GM12878 (cell line): Measurements from ENCODE around the gene PEX26. TPM values are rescaled to one million over a fixed set of nuclear protein-coding genes. Genes with fewer than 3 reads are reported as not detected.

Source experiments
- ATAC-seq: fragments of 200-7000 bp; cut with Tn5 transposase; 3 replicates; pipeline ENCODE4 v1.9.1; 2020; ENCODE audit warnings: mild to moderate bottlenecking, moderate library complexity
- BruUV-seq: library from RNA; stranded (reverse); fragments of 400-500 nt; replicated peaks from 2 replicates; lab custom pipeline; 2021; lab: Mats Ljungman, UMichigan
- CTCF ChIA-PET: fragments of 300-600 bp; sonication (Branson Sonifier 250); formaldehyde crosslinking; extraction: SDS; loops from one replicate; lab custom pipeline; 2021; ENCODE audit warnings: inconsistent platforms; lab: Yijun Ruan, JAX
- POLR2A ChIA-PET: fragments of 350-600 bp; formaldehyde crosslinking; extraction: SDS; loops from one replicate; lab custom pipeline; 2021; ENCODE audit warnings: inconsistent platforms; lab: Charles Lee
- RAD21 ChIA-PET: fragments of 300-600 bp; sonication (Branson Sonifier 250); formaldehyde crosslinking; loops from one replicate; lab custom pipeline; 2023; ENCODE audit warnings: antibody characterized with exemption; ENCODE audit not compliant: unreplicated experiment; lab: Charles Lee
- SMC1A ChIA-PET: fragments of 300-600 bp; sonication (Branson Sonifier 250); formaldehyde crosslinking; loops from one replicate; lab custom pipeline; 2023; ENCODE audit not compliant: unreplicated experiment, uncharacterized antibody; lab: Charles Lee
- DNase-seq: peaks from one replicate; pipeline ENCODE4 v3.0.0-alpha.2; 2011; ENCODE audit warnings: low read depth, low spot score
- FAIRE-seq: peaks from 3 replicates; lab custom pipeline; 2011; peaks lifted over from hg19 to GRCh38; lab: Jason Lieb, UNC
- H2AFZ ChIP-seq: 2 replicates; pipeline ENCODE4 v1.6.0; 2011; ENCODE audit warnings: low read depth, low read length, control low read depth; ENCODE audit not compliant: control insufficient read depth
- H3K27ac ChIP-seq: 2 replicates; pipeline ENCODE4 v1.5.1; 2011; ENCODE audit warnings: control low read depth; ENCODE audit not compliant: control insufficient read depth, insufficient read depth
- H3K27me3 ChIP-seq, 2 experiments: replicated peaks in 1 of 2; 2 replicates each; pipeline versions ENCODE4 v1.6.0 to v1.6.1; 2011; ENCODE audit warnings: low read length in 1 of 2; ENCODE audit not compliant: control insufficient read depth in 2 of 2, insufficient read depth in 2 of 2
- H3K36me3 ChIP-seq, 2 experiments: 2 replicates each; pipeline ENCODE4 v1.5.1; 2011; ENCODE audit warnings: low read length in 1 of 2; ENCODE audit not compliant: control insufficient read depth in 2 of 2, insufficient read depth in 2 of 2
- H3K4me1 ChIP-seq: 2 replicates; pipeline ENCODE4 v1.6.1; 2011; ENCODE audit warnings: mild to moderate bottlenecking, low read length, moderate library complexity, mixed read lengths; ENCODE audit not compliant: control insufficient read depth, insufficient read depth
- H3K4me2 ChIP-seq: 2 replicates; pipeline ENCODE4 v1.6.0; 2011; ENCODE audit warnings: control low read depth; ENCODE audit not compliant: control insufficient read depth, insufficient read depth
- H3K4me3 ChIP-seq: fragments of 200-600 bp; sonication (generic); 2 replicates; pipeline ENCODE4 v1.5.1; 2016
- H3K79me2 ChIP-seq: 2 replicates; pipeline ENCODE4 v1.6.0; 2011; ENCODE audit warnings: low read length; ENCODE audit not compliant: control insufficient read depth, insufficient read depth
- H3K9ac ChIP-seq: 2 replicates; pipeline ENCODE4 v1.8.0; 2011; ENCODE audit warnings: low read length, control low read depth, mixed read lengths; ENCODE audit not compliant: control insufficient read depth, insufficient read depth
- H3K9me3 ChIP-seq: replicated peaks from 3 replicates; pipeline ENCODE4 v1.5.1; 2011; ENCODE audit warnings: mild to moderate bottlenecking, low read length; ENCODE audit not compliant: control insufficient read depth, insufficient read depth
- H4K20me1 ChIP-seq: 2 replicates; pipeline ENCODE4 v1.6.0; 2011; ENCODE audit not compliant: control insufficient read depth, insufficient read depth
- FOXM1 ChIP-seq: IDR thresholded peaks from 2 replicates; pipeline ENCODE4 v1.6.1; 2012; ENCODE audit warnings: low read depth, mild to moderate bottlenecking, inconsistent platforms, low read length, moderate library complexity
- HDAC6 ChIP-seq: fragments of 200-600 bp; sonication (generic); IDR thresholded peaks from one replicate; pipeline ENCODE4 v1.8.0; 2017; ENCODE audit warnings: antibody characterized with exemption; ENCODE audit not compliant: unreplicated experiment
- JUNB ChIP-seq: IDR thresholded peaks from 2 replicates; pipeline ENCODE4 v1.6.1; 2016; ENCODE audit warnings: antibody characterized with exemption, mild to moderate bottlenecking
- MEF2B ChIP-seq: fragments of 450-650 bp; IDR thresholded peaks from 2 replicates; pipeline ENCODE4 v1.6.1; 2018; ENCODE audit warnings: mild to moderate bottlenecking, moderate library complexity; ENCODE audit not compliant: partially characterized antibody, poor library complexity, severe bottlenecking
- MTA2 ChIP-seq: fragments of 450-650 bp; IDR thresholded peaks from 2 replicates; pipeline ENCODE4 v1.6.1; 2016; ENCODE audit warnings: low read depth, mild to moderate bottlenecking, moderate library complexity
- MYC ChIP-seq: IDR thresholded peaks from 2 replicates; pipeline ENCODE4 v1.6.1; 2011; ENCODE audit warnings: mild to moderate bottlenecking, low read length, moderate library complexity, inconsistent platforms; ENCODE audit not compliant: insufficient read depth, insufficient replicate concordance, insufficient read length, severe bottlenecking
- RUNX3 ChIP-seq: IDR thresholded peaks from 2 replicates; pipeline ENCODE4 v1.6.1; 2012; ENCODE audit warnings: low read length, inconsistent platforms
- WGBS: methylation state at CpG from one replicate; pipeline ENCODE4 v1.1.6; 2016; ENCODE audit warnings: low lambda C conversion rate; ENCODE audit not compliant: insufficient replicate concordance, insufficient coverage; ENCODE audit errors: missing lambda C conversion rate; 5-methylcytosine and 5-hydroxymethylcytosine counted together
- in situ Hi-C: fragments of 300-500 bp; cut with MboI; formaldehyde crosslinking; loops from 9 replicates; pipeline ENCODE4 v1.14.3; 2018; ENCODE audit warnings: mixed read lengths
- intact Hi-C: fragments of 100-400 bp; cut with micrococcal nuclease; formaldehyde crosslinking; loops from one replicate; pipeline ENCODE4 v1.14.2; 2022; ENCODE audit not compliant: unreplicated experiment
- polyA plus RNA-seq, 11 experiments: library from polyadenylated mRNA; depleted of rRNA in 4 of 11; unstranded in 6 of 11; stranded (reverse) in 5 of 11; fragments of >200 nt; fragmentation: Nextera tagmentation in 4 of 11; fragmentation: Illumina TruSeq in 1 of 11; extraction: Ambion mirVana in 4 of 11; extraction: Trizol in 1 of 11; gene quantifications; 1 replicate in 1 of 11; 2 replicates in 10 of 11; pipeline versions ENCODE4 v1.2.1 to v1.2.3, GENCODE V29; 2011 to 2016; ENCODE audit warnings: inconsistent platforms in 2 of 11, missing spikeins in 2 of 11, low read depth in 1 of 11
- total RNA-seq, 4 experiments: library from RNA; depleted of rRNA in 3 of 4; stranded (reverse); fragments of >200 nt in 3 of 4; fragmentation: Illumina TruSeq in 1 of 4; extraction: Trizol in 1 of 4; gene quantifications; 2 replicates each; pipeline versions ENCODE4 v1.2.1 to v1.2.3, GENCODE V29; 2013 to 2021
- TF ChIP-seq, protein P1 (sequence below): fragments of 450-650 bp; IDR thresholded peaks from 2 replicates; pipeline ENCODE4 v1.6.1; 2017; ENCODE audit warnings: mild to moderate bottlenecking, moderate library complexity
- TF ChIP-seq, protein P2 (sequence below): fragments of 450-650 bp; formaldehyde crosslinking; IDR thresholded peaks from 2 replicates; pipeline ENCODE4 v1.5.0; 2022; ENCODE audit warnings: mild to moderate bottlenecking, missing genetic modification characterization

The PEX26 gene
- total and polyA plus RNA-seq, 10 of the 15 experiments (the other 5 are each of a cell fraction or from before 2014, with no cell fraction given), result 0.79 to 50.8 (median 22.4) TPM

DNA sequence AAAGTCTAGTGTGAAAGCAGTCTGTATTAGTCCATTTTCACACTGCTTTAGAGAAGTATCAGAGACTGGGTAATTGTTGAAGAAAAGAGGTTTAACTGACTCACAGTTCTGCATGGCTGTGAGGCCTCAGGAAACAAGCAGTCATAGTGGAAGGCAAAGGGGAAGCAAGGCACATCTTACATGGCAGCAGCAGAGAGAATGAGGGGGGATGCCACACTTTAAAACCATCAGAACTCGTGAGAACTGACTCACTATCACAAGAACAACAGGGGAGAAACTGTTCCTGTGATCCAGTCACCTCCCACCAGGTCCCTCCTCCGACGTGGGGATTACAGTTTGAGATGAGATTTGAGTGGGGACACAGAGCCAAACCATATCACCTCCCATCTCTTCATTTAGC, 19.0 kb downstream of the PEX26 start:
- ATAC-seq (peak; percentile 61), DNase-seq (no peak), FAIRE-seq (no peak)
- H4K20me1 ChIP-seq, result no peaks in the 10 kb centered on the region
- H3K9ac ChIP-seq, result no peak overlapping the region
- SMC1A ChIA-PET, result no interaction called here
- CTCF ChIA-PET, result no interaction called here
- peaks cover 16% of the 10 kb centered on the region for H3K4me1 ChIP-seq
- H3K4me2 ChIP-seq, result no peak overlapping the region
- no peaks in the 10 kb centered on the region; the same call in 2 of the 3 replicates for H3K9me3 ChIP-seq
- no peak for TF ChIP-seq HDAC6
- peak; percentile 44 for TF ChIP-seq JUNB
- TF ChIP-seq MYC, result no peak
- TF ChIP-seq RUNX3, result peak; percentile 29; the same call in 1 of the 2 replicates
- intact Hi-C loops, result no loop called here
- WGBS, result 36% methylated on average over 3 of the region's 3 CpGs
- no peaks in the 10 kb centered on the region for H3K36me3 ChIP-seq
- in situ Hi-C loops, result no loop called here
- BruUV-seq, result no TSS peak
- POLR2A ChIA-PET, result no interaction called here
- RAD21 ChIA-PET, result no interaction called here
- no peak overlapping the region for H3K4me3 ChIP-seq
- peak overlapping the region; percentile 34; the same call in 1 of the 2 replicates for H3K27ac ChIP-seq
- H3K27me3 ChIP-seq, result no peaks in the 10 kb centered on the region
- H2AFZ ChIP-seq, result no peak overlapping the region
- no peaks in the 10 kb centered on the region; the same call in 1 of the 2 replicates for H3K79me2 ChIP-seq

- Histone ChIP-seq H3K4me2 (no peak overlapping the region), H3K4me1 (peaks cover 22% of the 10 kb centered on the region), H3K27ac (no peak overlapping the region), H3K27me3 (no peaks in the 10 kb centered on the region), H3K9ac (no peak overlapping the region), H2AFZ (no peak overlapping the region), H3K4me3 (no peak overlapping the region), H3K36me3 (no peaks in the 10 kb centered on the region), H3K9me3 (peaks cover 14% of the 10 kb centered on the region), H3K79me2 (peaks cover 3% of the 10 kb centered on the region), H4K20me1 (no peaks in the 10 kb centered on the region)
- RAD21 ChIA-PET, result interaction anchor here (1.4 to 1.5 kb wide), 2 partner anchors 23 to 300 kb away, joined by 3 to 7 read pairs; partner anchors contain the start of gene PEX26
- ATAC-seq, result no peak
- WGBS, result 97% methylated on average over 3 of the region's 3 CpGs
- no TSS peak for BruUV-seq
- CTCF ChIA-PET, result interaction anchor here (1.9 kb wide), 1 partner anchor 25 kb away, joined by 6 read pairs; no protein-coding TSS in a partner anchor
- intact Hi-C loops, result loop anchor here (10.0 kb wide), 1 partner anchor 126 kb away; no protein-coding TSS in a partner anchor
- in situ Hi-C loops, result no loop called here
- SMC1A ChIA-PET, result interaction anchor here (0.9 to 3.0 kb wide), 6 partner anchors 9 to 43 kb away, joined by 3 to 13 read pairs (median 5); no protein-coding TSS in a partner anchor
- DNase-seq, result no peak
- no peak for FAIRE-seq
- POLR2A ChIA-PET, result interaction anchor here (1.4 to 1.6 kb wide), 2 partner anchors 12 to 49 kb away, joined by 5 to 6 read pairs; partner anchors contain the start of gene USP18
- TF ChIP-seq, protein P1, sequence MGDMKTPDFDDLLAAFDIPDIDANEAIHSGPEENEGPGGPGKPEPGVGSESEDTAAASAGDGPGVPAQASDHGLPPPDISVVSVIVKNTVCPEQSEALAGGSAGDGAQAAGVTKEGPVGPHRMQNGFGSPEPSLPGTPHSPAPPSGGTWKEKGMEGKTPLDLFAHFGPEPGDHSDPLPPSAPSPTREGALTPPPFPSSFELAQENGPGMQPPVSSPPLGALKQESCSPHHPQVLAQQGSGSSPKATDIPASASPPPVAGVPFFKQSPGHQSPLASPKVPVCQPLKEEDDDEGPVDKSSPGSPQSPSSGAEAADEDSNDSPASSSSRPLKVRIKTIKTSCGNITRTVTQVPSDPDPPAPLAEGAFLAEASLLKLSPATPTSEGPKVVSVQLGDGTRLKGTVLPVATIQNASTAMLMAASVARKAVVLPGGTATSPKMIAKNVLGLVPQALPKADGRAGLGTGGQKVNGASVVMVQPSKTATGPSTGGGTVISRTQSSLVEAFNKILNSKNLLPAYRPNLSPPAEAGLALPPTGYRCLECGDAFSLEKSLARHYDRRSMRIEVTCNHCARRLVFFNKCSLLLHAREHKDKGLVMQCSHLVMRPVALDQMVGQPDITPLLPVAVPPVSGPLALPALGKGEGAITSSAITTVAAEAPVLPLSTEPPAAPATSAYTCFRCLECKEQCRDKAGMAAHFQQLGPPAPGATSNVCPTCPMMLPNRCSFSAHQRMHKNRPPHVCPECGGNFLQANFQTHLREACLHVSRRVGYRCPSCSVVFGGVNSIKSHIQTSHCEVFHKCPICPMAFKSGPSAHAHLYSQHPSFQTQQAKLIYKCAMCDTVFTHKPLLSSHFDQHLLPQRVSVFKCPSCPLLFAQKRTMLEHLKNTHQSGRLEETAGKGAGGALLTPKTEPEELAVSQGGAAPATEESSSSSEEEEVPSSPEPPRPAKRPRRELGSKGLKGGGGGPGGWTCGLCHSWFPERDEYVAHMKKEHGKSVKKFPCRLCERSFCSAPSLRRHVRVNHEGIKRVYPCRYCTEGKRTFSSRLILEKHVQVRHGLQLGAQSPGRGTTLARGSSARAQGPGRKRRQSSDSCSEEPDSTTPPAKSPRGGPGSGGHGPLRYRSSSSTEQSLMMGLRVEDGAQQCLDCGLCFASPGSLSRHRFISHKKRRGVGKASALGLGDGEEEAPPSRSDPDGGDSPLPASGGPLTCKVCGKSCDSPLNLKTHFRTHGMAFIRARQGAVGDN, result no peak
- no peak for TF ChIP-seq MTA2
- TF ChIP-seq MEF2B, result no peak
- TF ChIP-seq, protein P2, sequence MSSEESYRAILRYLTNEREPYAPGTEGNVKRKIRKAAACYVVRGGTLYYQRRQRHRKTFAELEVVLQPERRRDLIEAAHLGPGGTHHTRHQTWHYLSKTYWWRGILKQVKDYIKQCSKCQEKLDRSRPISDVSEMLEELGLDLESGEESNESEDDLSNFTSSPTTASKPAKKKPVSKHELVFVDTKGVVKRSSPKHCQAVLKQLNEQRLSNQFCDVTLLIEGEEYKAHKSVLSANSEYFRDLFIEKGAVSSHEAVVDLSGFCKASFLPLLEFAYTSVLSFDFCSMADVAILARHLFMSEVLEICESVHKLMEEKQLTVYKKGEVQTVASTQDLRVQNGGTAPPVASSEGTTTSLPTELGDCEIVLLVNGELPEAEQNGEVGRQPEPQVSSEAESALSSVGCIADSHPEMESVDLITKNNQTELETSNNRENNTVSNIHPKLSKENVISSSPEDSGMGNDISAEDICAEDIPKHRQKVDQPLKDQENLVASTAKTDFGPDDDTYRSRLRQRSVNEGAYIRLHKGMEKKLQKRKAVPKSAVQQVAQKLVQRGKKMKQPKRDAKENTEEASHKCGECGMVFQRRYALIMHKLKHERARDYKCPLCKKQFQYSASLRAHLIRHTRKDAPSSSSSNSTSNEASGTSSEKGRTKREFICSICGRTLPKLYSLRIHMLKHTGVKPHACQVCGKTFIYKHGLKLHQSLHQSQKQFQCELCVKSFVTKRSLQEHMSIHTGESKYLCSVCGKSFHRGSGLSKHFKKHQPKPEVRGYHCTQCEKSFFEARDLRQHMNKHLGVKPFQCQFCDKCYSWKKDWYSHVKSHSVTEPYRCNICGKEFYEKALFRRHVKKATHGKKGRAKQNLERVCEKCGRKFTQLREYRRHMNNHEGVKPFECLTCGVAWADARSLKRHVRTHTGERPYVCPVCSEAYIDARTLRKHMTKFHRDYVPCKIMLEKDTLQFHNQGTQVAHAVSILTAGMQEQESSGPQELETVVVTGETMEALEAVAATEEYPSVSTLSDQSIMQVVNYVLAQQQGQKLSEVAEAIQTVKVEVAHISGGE (CRISPR knock-in tag), result no peak
- TF ChIP-seq FOXM1, result no peak
Measured at GRCh38 chr22:18100781-18101180, 23.0 kb downstream of the PEX26 start.
